Left lung (tissue), 10 donors: ENCODE measurements around the gene PRKG2. TPM values are rescaled to one million over a fixed set of nuclear protein-coding genes. Genes with fewer than 3 reads are reported as not detected.
"Not testable (repeated sequence)": the region's sequence is repeated elsewhere in the genome, so short reads cannot be mapped to it uniquely, and the experiment has no call there.

Experiments used
- ATAC-seq: fragments of 200-7000 bp; cut with Tn5 transposase; one replicate; pipeline ENCODE4 v1.9.1; 2020; ENCODE audit warnings: moderate library complexity
- DNase-seq, 4 donors: peaks; one replicate each; pipeline ENCODE4 v3.0.0-alpha.2; 2013 to 2020
- H3K27ac ChIP-seq, 2 donors: fragments of 200-600 bp; sonication (generic) in 1 of 2; one replicate each; pipeline versions ENCODE4 v1.5.0 to v1.8.0; 2020 to 2021
- H3K27me3 ChIP-seq, 2 donors: fragments of 200-600 bp; sonication (generic) in 1 of 2; one replicate each; pipeline versions ENCODE4 v1.5.0 to v1.8.0; 2020 to 2021
- H3K36me3 ChIP-seq, 2 donors: fragments of 200-600 bp; sonication (generic) in 1 of 2; one replicate each; pipeline versions ENCODE4 v1.5.0 to v1.8.0; 2020 to 2021
- H3K4me1 ChIP-seq, 2 donors: fragments of 200-600 bp; one replicate each; pipeline ENCODE4 v1.8.0; 2021
- H3K4me3 ChIP-seq, 2 donors: fragments of 200-600 bp; sonication (generic) in 1 of 2; one replicate each; pipeline versions ENCODE4 v1.5.0 to v1.8.0; 2020 to 2021; ENCODE audit warnings: mild to moderate bottlenecking in 1 of 2
- H3K9me3 ChIP-seq, 2 donors: fragments of 200-600 bp; sonication (generic) in 1 of 2; one replicate each; pipeline versions ENCODE4 v1.5.0 to v1.8.0; 2020 to 2021
- CTCF ChIP-seq, 2 donors: fragments of 200-600 bp; sonication (generic) in 1 of 2; IDR thresholded peaks; one replicate each; pipeline versions ENCODE4 v1.5.0 to v1.8.0; 2021; ENCODE audit warnings: antibody characterized with exemption in 2 of 2
- intact Hi-C, 2 donors: fragments of 100-400 bp; cut with DNase I; formaldehyde crosslinking; loops; one replicate each; pipeline versions ENCODE4 v1.11.2 to v1.14.2; 2022
- polyA plus RNA-seq, 6 donors: library from polyadenylated mRNA; unstranded; fragments of 120-200 nt; gene quantifications; one replicate each; pipeline ENCODE4 v1.2.1, GENCODE V29; 2013; ENCODE audit not compliant: insufficient read length in 6 of 6
- total RNA-seq, 2 donors: library from RNA; stranded (reverse); fragmentation: NEBNext Ultra II Directional; extraction: Animal tissue kit (Norgen Biotek cat#: 25700); gene quantifications; one replicate each; pipeline ENCODE4 v1.2.1, GENCODE V29; 2021
- donor health status: DM: no; HTN: yes; CAD: no.
- donor health status: DM: no; HTN: no; CAD: no.

The PRKG2 gene
- total and polyA plus RNA-seq, 8 donors = 2.0 to 6.2 (median 3.4) TPM

- Histone ChIP-seq H3K27ac (no peak overlapping the region), H3K4me3 (no peak overlapping the region), H3K4me1 (no peaks in the 10 kb centered on the region), H3K27me3 (no peaks in the 10 kb centered on the region), H3K9me3 (no peaks in the 10 kb centered on the region), H3K36me3 (no peaks in the 10 kb centered on the region)
- no peak for TF ChIP-seq CTCF (IDR thresholded peaks at IDR 0.05)
- ATAC-seq = no peak
- intact Hi-C loops = no loop called here
- DNase-seq = no peak
These were observed 50.9 kb downstream of the PRKG2 start for GRCh38 chr4:81164126-81164525.

GRCh38 chr4:81162752-81163458 lies 52.1 kb downstream of the PRKG2 start:
- intact Hi-C loops = no loop called here
- no peak overlapping the region for H3K27ac ChIP-seq

GRCh38 chr4:81153714-81154323 lies 61.2 kb downstream of the PRKG2 start:
- H3K4me1 ChIP-seq, H3K36me3 ChIP-seq, intact Hi-C loops, H3K9me3 ChIP-seq, H3K27me3 ChIP-seq: not testable (repeated sequence)
- DNase-seq = peak in 1 of 4 donors; percentile 24
- peak overlapping the region; percentile 19 to 33 for H3K4me3 ChIP-seq
- H3K27ac ChIP-seq = peak overlapping the region in 1 of 2 donors; percentile 26
- peak; percentile 42 for ATAC-seq

More at GRCh38 chr4:81162752-81163458, 52.1 kb downstream of the PRKG2 start:
- H3K4me1 ChIP-seq = no peaks in the 10 kb centered on the region
- no peaks in the 10 kb centered on the region for H3K9me3 ChIP-seq
- no peak overlapping the region for H3K4me3 ChIP-seq
- DNase-seq = no peak
- no peak for ATAC-seq
- H3K36me3 ChIP-seq = no peaks in the 10 kb centered on the region
- no peak for TF ChIP-seq CTCF (IDR thresholded peaks at IDR 0.05)
- no peaks in the 10 kb centered on the region for H3K27me3 ChIP-seq

GRCh38 chr4:81152839-81153713 lies 61.9 kb downstream of the PRKG2 start:
- Histone ChIP-seq H3K36me3 (no peaks in the 10 kb centered on the region), H3K4me3 (peak overlapping the region; percentile 19 to 33), H3K27me3 (no peaks in the 10 kb centered on the region), H3K27ac (peak overlapping the region in 1 of 2 donors; percentile 26), H3K4me1 (no peaks in the 10 kb centered on the region), H3K9me3 (peaks cover 0 to 3% of the 10 kb centered on the region in 2 donors)
- ATAC-seq (no peak), DNase-seq (no peak)
- no peak for TF ChIP-seq CTCF (IDR thresholded peaks at IDR 0.05)
- intact Hi-C loops = no loop called here

GRCh38 chr4:81149976-81150375 lies 65.0 kb downstream of the PRKG2 start:
- no peaks in the 10 kb centered on the region for H3K36me3 ChIP-seq
- no peaks in the 10 kb centered on the region for H3K27me3 ChIP-seq
- H3K4me1 ChIP-seq = no peaks in the 10 kb centered on the region
- DNase-seq = no peak
- TF ChIP-seq CTCF (IDR thresholded peaks at IDR 0.05) = no peak
- intact Hi-C loops = no loop called here
- peaks cover 0 to 3% of the 10 kb centered on the region in 2 donors for H3K9me3 ChIP-seq
- no peak overlapping the region for H3K4me3 ChIP-seq
- no peak for ATAC-seq
- H3K27ac ChIP-seq = no peak overlapping the region
